Neural cell (in vitro differentiated cells): Measurements from ENCODE around the gene L3MBTL4. TPM values are rescaled to one million over a fixed set of nuclear protein-coding genes. Genes with fewer than 3 reads are reported as not detected.

Experiments
- H2AFZ ChIP-seq: fragments of 200-600, 300-800 bp; sonication (generic), shearing (Covaris generic); 2 replicates; pipeline ENCODE4 v1.6.0; 2014; ENCODE audit warnings: low read depth, mild to moderate bottlenecking, antibody characterized with exemption, low read length, moderate library complexity
- H3F3A ChIP-seq: fragments of 200-600 bp; shearing (Covaris generic); 2 replicates; pipeline ENCODE4 v1.6.1; 2016; ENCODE audit warnings: mild to moderate bottlenecking, moderate library complexity, mixed read lengths, antibody characterized with exemption, low read length; ENCODE audit not compliant: insufficient read depth, poor library complexity, severe bottlenecking
- H3K27ac ChIP-seq: fragments of 200-600, 300-800 bp; sonication (generic), shearing (Covaris generic); 2 replicates; pipeline ENCODE4 v1.5.1; 2014; ENCODE audit warnings: mild to moderate bottlenecking, low read length, moderate library complexity
- H3K27me3 ChIP-seq: fragments of 300-800, 200-600 bp; sonication (generic), shearing (Covaris generic); 2 replicates; pipeline ENCODE4 v1.6.0; 2014; ENCODE audit warnings: mild to moderate bottlenecking, low read depth, low read length, moderate library complexity; ENCODE audit not compliant: insufficient read depth
- H3K36me3 ChIP-seq: fragments of 300-800, 200-600 bp; sonication (generic), shearing (Covaris generic); 2 replicates; pipeline ENCODE4 v1.5.1; 2014; ENCODE audit warnings: mild to moderate bottlenecking, antibody characterized with exemption, low read length, moderate library complexity; ENCODE audit not compliant: insufficient read depth
- H3K4me2 ChIP-seq: fragments of 300-800, 200-600 bp; sonication (generic), shearing (Covaris generic); 2 replicates; pipeline ENCODE4 v1.6.0; 2014; ENCODE audit warnings: mild to moderate bottlenecking, low read length
- H3K4me3 ChIP-seq: fragments of 300-800, 200-600 bp; sonication (generic), shearing (Covaris generic); 2 replicates; pipeline ENCODE4 v1.5.1; 2014; ENCODE audit warnings: mild to moderate bottlenecking, low read length, moderate library complexity
- H3K79me2 ChIP-seq: fragments of 200-600 bp; shearing (Covaris generic); replicated peaks from 2 replicates; pipeline ENCODE4 v1.6.0; 2014; ENCODE audit warnings: mild to moderate bottlenecking, low read length, moderate library complexity; ENCODE audit not compliant: insufficient read depth
- H3K9ac ChIP-seq: fragments of 300-800, 200-600 bp; sonication (generic), shearing (Covaris generic); 2 replicates; pipeline ENCODE4 v1.6.1; 2016; ENCODE audit warnings: mild to moderate bottlenecking, low read length, mixed read lengths
- H3K9me2 ChIP-seq: fragments of 200-600 bp; shearing (Covaris generic); 2 replicates; pipeline ENCODE4 v1.6.1; 2016; ENCODE audit warnings: mild to moderate bottlenecking, low read length, mixed read lengths; ENCODE audit not compliant: insufficient read depth
- H3K9me3 ChIP-seq: fragments of 200-600, 300-800 bp; sonication (generic), shearing (Covaris generic); 2 replicates; pipeline ENCODE4 v1.6.1; 2016; ENCODE audit warnings: mild to moderate bottlenecking, mixed run types, low read length, moderate library complexity, mixed read lengths
- H4K20me1 ChIP-seq: fragments of 200-600 bp; shearing (Covaris generic); 2 replicates; pipeline ENCODE4 v1.6.1; 2016; ENCODE audit warnings: mild to moderate bottlenecking, mixed run types; ENCODE audit not compliant: insufficient read depth
- CTCF ChIP-seq: fragments of 450-650 bp; IDR thresholded peaks from 2 replicates; pipeline ENCODE4 v1.5.1; 2014; ENCODE audit warnings: antibody characterized with exemption, mild to moderate bottlenecking, moderate library complexity; ENCODE audit not compliant: poor library complexity, severe bottlenecking
- EP300 ChIP-seq: fragments of 450-650 bp; conservative IDR thresholded peaks from 2 replicates; pipeline ENCODE4 v1.6.1; 2014; ENCODE audit warnings: antibody characterized with exemption, mild to moderate bottlenecking, moderate library complexity; ENCODE audit not compliant: poor library complexity, severe bottlenecking
- EZH2 ChIP-seq: fragments of 200-600, 300-800 bp; shearing (Covaris generic), sonication (generic); IDR thresholded peaks from 2 replicates; pipeline ENCODE4 v1.6.1; 2014; ENCODE audit warnings: antibody characterized with exemption, low read length, borderline replicate concordance, mild to moderate bottlenecking; ENCODE audit not compliant: insufficient read depth, poor library complexity, severe bottlenecking
- MXI1 ChIP-seq: fragments of 450-650 bp; conservative IDR thresholded peaks from 2 replicates; pipeline ENCODE4 v1.6.1; 2014; ENCODE audit warnings: antibody characterized with exemption, mild to moderate bottlenecking; ENCODE audit not compliant: poor library complexity, severe bottlenecking
- POLR2AphosphoS5 ChIP-seq: IDR thresholded peaks from 2 replicates; pipeline ENCODE4 v1.6.1; 2012
- RAD21 ChIP-seq: fragments of 450-650 bp; conservative IDR thresholded peaks from 2 replicates; pipeline ENCODE4 v1.6.1; 2014; ENCODE audit warnings: antibody characterized with exemption, mild to moderate bottlenecking, moderate library complexity
- REST ChIP-seq: IDR thresholded peaks from 2 replicates; pipeline ENCODE4 v1.6.1; 2012; ENCODE audit warnings: borderline replicate concordance
- SMC3 ChIP-seq: fragments of 450-650 bp; conservative IDR thresholded peaks from 2 replicates; pipeline ENCODE4 v1.6.1; 2014; ENCODE audit warnings: antibody characterized with exemption, mild to moderate bottlenecking, moderate library complexity; ENCODE audit not compliant: poor library complexity
- TAF1 ChIP-seq: IDR thresholded peaks from 2 replicates; pipeline ENCODE4 v1.6.1; 2012; ENCODE audit warnings: low read depth
- polyA plus RNA-seq: library from polyadenylated mRNA; depleted of rRNA; stranded (reverse); fragments of >200 nt; gene quantifications from 2 replicates; pipeline ENCODE4 v1.2.3, GENCODE V29; 2014

Gene L3MBTL4
- polyA plus RNA-seq, 1 donor from 2014 or later: 0.90 TPM

GRCh38 chr18:6057604-6058003 lies 357.1 kb downstream of the L3MBTL4 start:
- Histone ChIP-seq H3K9me3 (no peaks in the 10 kb centered on the region), H3K36me3 (no peaks in the 10 kb centered on the region), H3K27ac (no peak overlapping the region), H2AFZ (no peak overlapping the region), H3K9ac (no peak overlapping the region), H4K20me1 (no peaks in the 10 kb centered on the region), H3K4me2 (no peak overlapping the region), H3K9me2 (no peaks in the 10 kb centered on the region), H3F3A (no peaks in the 10 kb centered on the region), H3K4me3 (no peak overlapping the region), H3K27me3 (no peaks in the 10 kb centered on the region), H3K79me2 (no peaks in the 10 kb centered on the region)
- no peak for TF ChIP-seq TAF1
- TF ChIP-seq EP300: no peak
- no peak for TF ChIP-seq SMC3
- TF ChIP-seq MXI1: no peak
- TF ChIP-seq CTCF: no peak
- TF ChIP-seq RAD21: no peak
- TF ChIP-seq REST: no peak
- no peak for TF ChIP-seq EZH2
- TF ChIP-seq POLR2AphosphoS5: no peak

- no peaks in the 10 kb centered on the region for H3K9me3 ChIP-seq
- H3K9me2 ChIP-seq: no peaks in the 10 kb centered on the region
- H3K4me3 ChIP-seq: no peak overlapping the region
- no peaks in the 10 kb centered on the region for H3F3A ChIP-seq
- H3K4me2 ChIP-seq: no peak overlapping the region
- no peaks in the 10 kb centered on the region for H3K79me2 ChIP-seq
- no peak overlapping the region for H3K9ac ChIP-seq
- no peaks in the 10 kb centered on the region for H3K36me3 ChIP-seq
- H4K20me1 ChIP-seq: no peaks in the 10 kb centered on the region
- TF ChIP-seq CTCF: no peak
- TF ChIP-seq POLR2AphosphoS5: peak; percentile 12
- H2AFZ ChIP-seq: no peak overlapping the region
- H3K27ac ChIP-seq: no peak overlapping the region
- H3K27me3 ChIP-seq: no peaks in the 10 kb centered on the region
Observed at GRCh38 chr18:6056171-6056910, 358.4 kb downstream of the L3MBTL4 start.
